ENCODE results near the gene ABLIM3.

- TF ChIP-seq, protein P1, sequence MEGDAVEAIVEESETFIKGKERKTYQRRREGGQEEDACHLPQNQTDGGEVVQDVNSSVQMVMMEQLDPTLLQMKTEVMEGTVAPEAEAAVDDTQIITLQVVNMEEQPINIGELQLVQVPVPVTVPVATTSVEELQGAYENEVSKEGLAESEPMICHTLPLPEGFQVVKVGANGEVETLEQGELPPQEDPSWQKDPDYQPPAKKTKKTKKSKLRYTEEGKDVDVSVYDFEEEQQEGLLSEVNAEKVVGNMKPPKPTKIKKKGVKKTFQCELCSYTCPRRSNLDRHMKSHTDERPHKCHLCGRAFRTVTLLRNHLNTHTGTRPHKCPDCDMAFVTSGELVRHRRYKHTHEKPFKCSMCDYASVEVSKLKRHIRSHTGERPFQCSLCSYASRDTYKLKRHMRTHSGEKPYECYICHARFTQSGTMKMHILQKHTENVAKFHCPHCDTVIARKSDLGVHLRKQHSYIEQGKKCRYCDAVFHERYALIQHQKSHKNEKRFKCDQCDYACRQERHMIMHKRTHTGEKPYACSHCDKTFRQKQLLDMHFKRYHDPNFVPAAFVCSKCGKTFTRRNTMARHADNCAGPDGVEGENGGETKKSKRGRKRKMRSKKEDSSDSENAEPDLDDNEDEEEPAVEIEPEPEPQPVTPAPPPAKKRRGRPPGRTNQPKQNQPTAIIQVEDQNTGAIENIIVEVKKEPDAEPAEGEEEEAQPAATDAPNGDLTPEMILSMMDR (IDR thresholded peaks at IDR 0.05), result peak in 3 of 6 experiments; percentile 7 to 32 (median 21)
- no peak for TF ChIP-seq POLR2A (IDR thresholded peaks at IDR 0.05)
Observed at GRCh38 chr5:149265597-149265996, 124.3 kb downstream of the ABLIM3 start.

All from Peyer's patch (tissue), 4 donors.